RPMI8226 (cell line): ENCODE data around the gene GJC2.
A peak's percentile ranks its signal among the peaks of the same experiment; 100 is the strongest.
"Not testable (repeated sequence)": the region's sequence is repeated elsewhere in the genome, so short reads cannot be mapped to it uniquely, and the experiment has no call there.

Experiments
- DNase-seq: peaks from one replicate; pipeline ENCODE4 v3.0.0-alpha.2; 2015

The GJC2 gene

GRCh38 chr1:228173528-228174481 lies 24.1 kb downstream of the GJC2 start:
- peak; percentile 37 for DNase-seq

- DNase-seq: peak; percentile 39
These were observed 25.0 kb downstream of the GJC2 start for GRCh38 chr1:228174482-228175315.

GRCh38 chr1:228175316-228176023 lies 25.7 kb downstream of the GJC2 start:
- no peak for DNase-seq

GRCh38 chr1:228176024-228176395 lies 26.3 kb downstream of the GJC2 start:
- no peak for DNase-seq

- no peak for DNase-seq
These were observed 26.9 kb downstream of the GJC2 start for GRCh38 chr1:228176461-228177182.

GRCh38 chr1:228177183-228177475 lies 27.4 kb downstream of the GJC2 start:
- DNase-seq: no peak

- DNase-seq: no peak
These were observed 28.3 kb downstream of the GJC2 start for GRCh38 chr1:228177721-228178710.

- DNase-seq: no peak
These were observed 29.3 kb downstream of the GJC2 start for GRCh38 chr1:228178737-228179684.

GRCh38 chr1:228180271-228180958 lies 30.7 kb downstream of the GJC2 start:
- DNase-seq: peak; percentile 50

- no peak for DNase-seq
These were observed 31.4 kb downstream of the GJC2 start for GRCh38 chr1:228180959-228181644.

- DNase-seq: no peak
These were observed 31.9 kb downstream of the GJC2 start for GRCh38 chr1:228181645-228182034.

- DNase-seq: no peak
These were observed 32.7 kb downstream of the GJC2 start for GRCh38 chr1:228182296-228183030.

GRCh38 chr1:228184152-228184551 lies 34.4 kb downstream of the GJC2 start:
- DNase-seq: no peak

- DNase-seq: no peak
These were observed 35.9 kb downstream of the GJC2 start for GRCh38 chr1:228185641-228185965.

GRCh38 chr1:228188249-228188648 lies 38.5 kb downstream of the GJC2 start:
- not testable (repeated sequence) for DNase-seq

GRCh38 chr1:228190182-228190581 lies 40.5 kb downstream of the GJC2 start:
- DNase-seq: no peak

- DNase-seq: no peak
These were observed 41.0 kb downstream of the GJC2 start for GRCh38 chr1:228190778-228191177.

- DNase-seq: no peak
These were observed 44.7 kb downstream of the GJC2 start for GRCh38 chr1:228194436-228194835.
